GM10248 (cell line): ENCODE measurements around the gene GPI.

Experiments used
- CTCF ChIA-PET: fragments of 300-600 bp; sonication (Branson Sonifier 250); formaldehyde crosslinking; extraction: SDS; loops from one replicate; lab custom pipeline; 2021; ENCODE audit warnings: antibody characterized with exemption; lab: Yijun Ruan, JAX
- POLR2A ChIA-PET: fragments of 350-650 bp; sonication (Branson Sonifier 250); formaldehyde crosslinking; extraction: SDS; loops from one replicate; lab custom pipeline; 2020; ENCODE audit warnings: antibody characterized with exemption; lab: Yijun Ruan, JAX
- DNase-seq: peaks from one replicate; pipeline ENCODE4 v3.0.0; 2012; ENCODE audit errors: extremely low spot score
- CTCF ChIP-seq: IDR thresholded peaks from 2 replicates; pipeline ENCODE4 v1.5.1; 2012; ENCODE audit warnings: mild to moderate bottlenecking, low read depth; ENCODE audit errors: extremely low read depth, missing control alignments, control extremely low read depth

GPI gene

DNA sequence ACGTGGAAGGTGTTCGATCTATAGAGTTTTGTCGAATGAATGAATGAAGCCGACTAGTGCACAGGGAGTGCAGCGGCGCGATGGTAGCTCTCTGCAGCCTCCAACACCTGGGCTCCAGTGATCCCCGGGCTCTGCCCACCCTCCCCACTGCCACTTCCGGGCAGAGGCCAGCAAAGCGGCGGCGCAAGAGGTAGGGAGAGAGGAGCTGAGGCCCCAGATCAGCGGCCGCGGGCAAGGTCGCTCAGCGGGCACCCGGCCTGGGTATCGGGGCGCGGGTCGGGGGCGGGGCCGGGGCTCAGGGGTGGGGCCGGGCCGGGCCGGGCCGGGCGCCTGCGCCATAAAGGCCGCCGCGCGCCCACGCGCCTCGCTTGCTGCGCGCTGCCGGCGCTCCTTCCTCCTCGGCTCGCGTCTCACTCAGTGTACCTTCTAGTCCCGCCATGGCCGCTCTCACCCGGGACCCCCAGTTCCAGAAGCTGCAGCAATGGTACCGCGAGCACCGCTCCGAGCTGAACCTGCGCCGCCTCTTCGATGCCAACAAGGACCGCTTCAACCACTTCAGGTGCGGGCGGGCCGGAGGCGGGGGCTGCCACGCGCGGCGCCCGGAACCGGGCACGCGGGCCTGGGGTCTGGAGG lies at the start of gene GPI:
Gene GPI (plus strand): TSS at position 367 of the 633 bp plus-strand sequence. CDS start 71 bp downstream, at position 438.
- TF ChIP-seq CTCF = no peak
- POLR2A ChIA-PET = interaction anchor here (0.5 to 0.7 kb wide), 3 partner anchors 15 to 991 kb away, joined by 3 to 4 read pairs (median 3); no protein-coding TSS in a partner anchor
- CTCF ChIA-PET = interaction anchor here (0.6 to 1.5 kb wide), 2 partner anchors 19 to 20 kb away, joined by 3 to 6 read pairs; no protein-coding TSS in a partner anchor
- peak; percentile 88 for DNase-seq

- TF ChIP-seq CTCF = no peak
- ChIA-PET POLR2A (no interaction called here), CTCF (interaction anchor here (0.7 to 1.8 kb wide), 7 partner anchors 8 to 43 kb away, joined by 3 to 8 read pairs (median 4); no protein-coding TSS in a partner anchor)
- DNase-seq = no peak
These were observed 48.7 kb upstream of the GPI start for GRCh38 chr19:34316247-34316646.

GRCh38 chr19:34316741-34317301 lies 48.2 kb upstream of the GPI start:
- POLR2A ChIA-PET = no interaction called here
- no peak for TF ChIP-seq CTCF
- CTCF ChIA-PET = interaction anchor here (0.7 to 1.8 kb wide), 8 partner anchors 8 to 42 kb away, joined by 3 to 8 read pairs (median 4); no protein-coding TSS in a partner anchor
- no peak for DNase-seq

GRCh38 chr19:34317311-34317927 lies 47.6 kb upstream of the GPI start:
- ChIA-PET POLR2A (no interaction called here), CTCF (interaction anchor here (1.5 kb wide), 2 partner anchors 9 to 12 kb away, joined by 4 to 5 read pairs; no protein-coding TSS in a partner anchor)
- DNase-seq = no peak
- TF ChIP-seq CTCF = no peak

GRCh38 chr19:34319230-34319585 lies 45.8 kb upstream of the GPI start:
- TF ChIP-seq CTCF = no peak
- no peak for DNase-seq
- POLR2A ChIA-PET = no interaction called here
- CTCF ChIA-PET = interaction anchor here (1.4 to 1.5 kb wide), 2 partner anchors 8 to 15 kb away, joined by 3 to 4 read pairs; no protein-coding TSS in a partner anchor

- POLR2A ChIA-PET = no interaction called here
- CTCF ChIA-PET = interaction anchor here (1.5 kb wide), 1 partner anchor 14 kb away, joined by 3 read pairs; no protein-coding TSS in a partner anchor
- DNase-seq = no peak
- TF ChIP-seq CTCF = no peak
These were observed 45.2 kb upstream of the GPI start for GRCh38 chr19:34319785-34320184.
